NCI-H187 (cell line): ENCODE data around the gene IDH3B.

Experiments used
- DNase-seq, 2 experiments: peaks; one replicate each; lab custom pipeline; 2025; lab: John Stamatoyannopoulos, UW

The IDH3B gene

GRCh38 chr20:2657241-2657640 is 6.8 kb downstream of the IDH3B start:
- DNase-seq = no peak

GRCh38 chr20:2656471-2657117 is 7.4 kb downstream of the IDH3B start:
- no peak for DNase-seq

- no peak for DNase-seq
These were observed 8.5 kb downstream of the IDH3B start for GRCh38 chr20:2655331-2656116.

- DNase-seq = no peak
These were observed 9.2 kb downstream of the IDH3B start for GRCh38 chr20:2654831-2655230.

- no peak for DNase-seq
These were observed 9.6 kb downstream of the IDH3B start for GRCh38 chr20:2654384-2654822.

- no peak for DNase-seq
These were observed 10.2 kb downstream of the IDH3B start for GRCh38 chr20:2653556-2654383.

- no peak for DNase-seq
These were observed 11.1 kb downstream of the IDH3B start for GRCh38 chr20:2652724-2653555.

- DNase-seq = peak; percentile 88 to 96
These were observed 12.0 kb downstream of the IDH3B start, which contains the start of gene NOP56 for GRCh38 chr20:2651772-2652723. Gene NOP56 (plus strand): TSS chr20:2652632. CDS start chr20:2652661, 29 bp downstream.

GRCh38 chr20:2643708-2644107 is 20.3 kb downstream of the IDH3B start:
- DNase-seq = no peak

GRCh38 chr20:2640899-2641298 is 23.1 kb downstream of the IDH3B start:
- no peak for DNase-seq

GRCh38 chr20:2640260-2640659 is 23.8 kb downstream of the IDH3B start:
- DNase-seq = no peak

- DNase-seq = no peak
These were observed 26.8 kb downstream of the IDH3B start for GRCh38 chr20:2637246-2637645.

- DNase-seq = no peak
These were observed 30.6 kb downstream of the IDH3B start for GRCh38 chr20:2633381-2633780.

- DNase-seq = no peak
These were observed 32.8 kb downstream of the IDH3B start for GRCh38 chr20:2631228-2631627.

GRCh38 chr20:2626853-2627541 is 37.0 kb downstream of the IDH3B start:
- no peak for DNase-seq

GRCh38 chr20:2625062-2625461 is 39.0 kb downstream of the IDH3B start:
- no peak for DNase-seq

- DNase-seq = no peak
These were observed 39.8 kb downstream of the IDH3B start for GRCh38 chr20:2624190-2624589.

- no peak for DNase-seq
These were observed 43.9 kb downstream of the IDH3B start for GRCh38 chr20:2619961-2620595.

GRCh38 chr20:2619337-2619736 is 44.7 kb downstream of the IDH3B start:
- no peak for DNase-seq
